Smooth muscle cell (in vitro differentiated cells): Measurements from ENCODE around the gene PNMA8B. TPM values are rescaled to one million over a fixed set of nuclear protein-coding genes. Genes with fewer than 3 reads are reported as not detected.

Experiments
- DNase-seq: peaks from one replicate; lab custom pipeline; 2025; ENCODE audit not compliant: unreplicated experiment; lab: John Stamatoyannopoulos, UW
- H2AFZ ChIP-seq: fragments of 200-600 bp; sonication (generic); 2 replicates; pipeline ENCODE4 v1.6.0; 2016; ENCODE audit warnings: antibody characterized with exemption, low read depth, mild to moderate bottlenecking
- H3F3A ChIP-seq: fragments of 200-600 bp; sonication (generic); 2 replicates; pipeline ENCODE4 v1.6.0; 2017; ENCODE audit warnings: antibody characterized with exemption, low read depth
- H3K27ac ChIP-seq: fragments of 200-600 bp; sonication (generic); 2 replicates; pipeline ENCODE4 v1.5.1; 2016; ENCODE audit warnings: low read depth, mild to moderate bottlenecking
- H3K27me3 ChIP-seq: fragments of 200-600 bp; sonication (generic); 2 replicates; pipeline ENCODE4 v1.6.1; 2016; ENCODE audit warnings: low read depth, mild to moderate bottlenecking
- H3K36me3 ChIP-seq: fragments of 200-600 bp; sonication (generic); 2 replicates; pipeline ENCODE4 v1.5.1; 2016; ENCODE audit warnings: low read depth
- H3K4me1 ChIP-seq: fragments of 200-600 bp; sonication (generic); 2 replicates; pipeline ENCODE4 v1.5.1; 2016; ENCODE audit warnings: low read depth
- H3K4me2 ChIP-seq: fragments of 200-600 bp; sonication (generic); 2 replicates; pipeline ENCODE4 v1.6.0; 2016; ENCODE audit warnings: mild to moderate bottlenecking
- H3K4me3 ChIP-seq: fragments of 200-600 bp; sonication (generic); 2 replicates; pipeline ENCODE4 v1.5.1; 2016; ENCODE audit warnings: mild to moderate bottlenecking
- H3K79me2 ChIP-seq: fragments of 200-600 bp; sonication (generic); 2 replicates; pipeline ENCODE4 v1.6.0; 2016; ENCODE audit warnings: low read depth, mild to moderate bottlenecking
- H3K9ac ChIP-seq: fragments of 200-600 bp; sonication (generic); 2 replicates; pipeline ENCODE4 v1.6.0; 2016; ENCODE audit warnings: low read depth
- H3K9me3 ChIP-seq: fragments of 200-600 bp; sonication (generic); replicated peaks from 2 replicates; pipeline ENCODE4 v1.5.1; 2016; ENCODE audit warnings: low read depth
- H4K20me1 ChIP-seq: fragments of 200-600 bp; sonication (generic); 2 replicates; pipeline ENCODE4 v1.6.0; 2016; ENCODE audit warnings: low read depth
- WGBS: methylation state at CpG from one replicate; pipeline ENCODE4 v1.1.7; 2016; ENCODE audit warnings: low lambda C conversion rate; 5-methylcytosine and 5-hydroxymethylcytosine counted together
- polyA plus RNA-seq: library from polyadenylated mRNA; unstranded; fragments of >200 nt; fragmentation: Nextera tagmentation; extraction: Ambion mirVana; gene quantifications from 2 replicates; pipeline ENCODE4 v1.2.1, GENCODE V29; 2016
- total RNA-seq: library from RNA; depleted of rRNA; stranded (reverse); fragments of >200 nt; gene quantifications from 2 replicates; pipeline ENCODE4 v1.2.3, GENCODE V29; 2014
- TF ChIP-seq, protein P1 (sequence below): fragments of 200-600 bp; sonication (generic); IDR thresholded peaks from 2 replicates; pipeline ENCODE4 v1.5.1; 2017; ENCODE audit warnings: borderline replicate concordance, mild to moderate bottlenecking, antibody characterized with exemption; ENCODE audit not compliant: insufficient read depth, poor library complexity, severe bottlenecking

The PNMA8B gene
- total and polyA plus RNA-seq, 2 experiments from 2014 or later: 1.0 to 1.2 TPM

DNA sequence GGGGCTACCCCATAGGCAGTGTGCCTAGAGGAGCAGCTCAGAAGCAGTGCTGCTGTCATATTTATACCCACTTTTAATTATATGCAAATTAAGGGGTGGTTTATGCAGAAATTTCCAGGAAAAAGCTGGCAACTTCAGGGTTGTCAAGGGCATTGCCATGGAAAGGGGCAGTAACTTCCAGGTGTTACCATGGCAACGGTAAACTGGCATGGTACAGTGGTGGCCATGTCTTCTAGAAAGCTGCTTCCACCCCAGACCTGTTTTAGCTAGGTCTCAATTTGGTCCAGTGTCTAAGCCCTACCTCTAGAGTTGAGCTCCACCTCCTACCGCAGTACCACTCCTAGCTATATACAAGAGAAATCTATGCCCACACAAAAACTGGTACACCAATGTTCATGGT is 35.6 kb downstream of the PNMA8B start:
- no peaks in the 10 kb centered on the region for H3K36me3 ChIP-seq
- TF ChIP-seq, protein P1, sequence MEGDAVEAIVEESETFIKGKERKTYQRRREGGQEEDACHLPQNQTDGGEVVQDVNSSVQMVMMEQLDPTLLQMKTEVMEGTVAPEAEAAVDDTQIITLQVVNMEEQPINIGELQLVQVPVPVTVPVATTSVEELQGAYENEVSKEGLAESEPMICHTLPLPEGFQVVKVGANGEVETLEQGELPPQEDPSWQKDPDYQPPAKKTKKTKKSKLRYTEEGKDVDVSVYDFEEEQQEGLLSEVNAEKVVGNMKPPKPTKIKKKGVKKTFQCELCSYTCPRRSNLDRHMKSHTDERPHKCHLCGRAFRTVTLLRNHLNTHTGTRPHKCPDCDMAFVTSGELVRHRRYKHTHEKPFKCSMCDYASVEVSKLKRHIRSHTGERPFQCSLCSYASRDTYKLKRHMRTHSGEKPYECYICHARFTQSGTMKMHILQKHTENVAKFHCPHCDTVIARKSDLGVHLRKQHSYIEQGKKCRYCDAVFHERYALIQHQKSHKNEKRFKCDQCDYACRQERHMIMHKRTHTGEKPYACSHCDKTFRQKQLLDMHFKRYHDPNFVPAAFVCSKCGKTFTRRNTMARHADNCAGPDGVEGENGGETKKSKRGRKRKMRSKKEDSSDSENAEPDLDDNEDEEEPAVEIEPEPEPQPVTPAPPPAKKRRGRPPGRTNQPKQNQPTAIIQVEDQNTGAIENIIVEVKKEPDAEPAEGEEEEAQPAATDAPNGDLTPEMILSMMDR: no peak
- no peaks in the 10 kb centered on the region for H3F3A ChIP-seq
- no peak overlapping the region for H2AFZ ChIP-seq
- no peaks in the 10 kb centered on the region for H3K79me2 ChIP-seq
- no peak for DNase-seq
- H3K4me3 ChIP-seq: no peak overlapping the region
- no peaks in the 10 kb centered on the region for H3K27me3 ChIP-seq
- H4K20me1 ChIP-seq: no peaks in the 10 kb centered on the region
- H3K27ac ChIP-seq: no peak overlapping the region
- H3K4me1 ChIP-seq: no peaks in the 10 kb centered on the region
- no peaks in the 10 kb centered on the region for H3K9me3 ChIP-seq
- no peak overlapping the region for H3K4me2 ChIP-seq
- 96% methylated on average over 2 of the region's 2 CpGs for WGBS
- no peak overlapping the region for H3K9ac ChIP-seq

DNA sequence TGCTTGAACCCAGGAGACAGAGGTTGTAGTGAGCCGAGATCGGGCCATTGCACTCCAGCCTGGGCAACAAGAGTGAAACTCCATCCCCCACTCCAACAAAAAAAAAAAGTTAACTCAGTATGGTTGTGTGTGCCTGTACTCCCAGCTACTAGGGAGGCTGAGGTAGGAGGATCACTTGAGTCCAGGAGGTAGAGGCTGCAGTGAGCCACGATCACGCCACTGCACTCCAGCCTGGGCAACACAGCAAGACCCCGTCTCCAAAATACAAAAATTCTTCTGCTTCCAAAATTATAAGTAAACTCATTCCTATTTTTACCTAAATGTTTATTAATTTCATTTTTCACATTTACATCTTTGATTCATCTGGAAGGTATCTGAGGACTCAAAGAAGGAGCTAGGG is 38.7 kb downstream of the PNMA8B start:
- H3K79me2 ChIP-seq: no peaks in the 10 kb centered on the region
- no peaks in the 10 kb centered on the region for H3K4me1 ChIP-seq
- no peak overlapping the region for H2AFZ ChIP-seq
- H3F3A ChIP-seq: no peaks in the 10 kb centered on the region
- no peak overlapping the region for H3K9ac ChIP-seq
- H3K9me3 ChIP-seq: no peaks in the 10 kb centered on the region
- no peaks in the 10 kb centered on the region for H3K36me3 ChIP-seq
- no peak overlapping the region for H3K4me3 ChIP-seq
- no peaks in the 10 kb centered on the region for H3K27me3 ChIP-seq
- WGBS: 93% methylated on average over 5 of the region's 5 CpGs
- H3K27ac ChIP-seq: no peak overlapping the region
- DNase-seq: no peak
- H4K20me1 ChIP-seq: no peaks in the 10 kb centered on the region
- H3K4me2 ChIP-seq: no peak overlapping the region
- TF ChIP-seq, protein P1: no peak

DNA sequence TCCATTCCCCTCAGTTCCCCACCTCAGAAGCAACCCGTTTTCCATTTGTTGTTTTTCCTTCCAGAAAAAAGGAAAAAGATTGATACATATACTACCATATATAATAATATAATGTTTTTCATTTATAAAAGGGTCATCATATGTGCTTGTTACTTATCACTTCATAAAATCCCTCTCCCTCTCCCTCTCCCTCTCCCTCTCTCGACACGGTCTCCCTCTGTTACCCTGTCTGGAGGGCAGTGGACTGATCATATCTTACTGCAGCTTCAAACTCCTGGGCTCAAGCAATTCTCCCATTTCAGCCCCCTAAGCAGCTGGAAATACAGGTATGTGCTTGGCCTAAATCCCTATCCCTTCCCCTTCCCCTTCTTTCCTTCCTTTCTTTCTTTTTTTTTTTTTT is 41.4 kb downstream of the PNMA8B start:
- no peak overlapping the region for H3K4me2 ChIP-seq
- no peaks in the 10 kb centered on the region for H4K20me1 ChIP-seq
- no peaks in the 10 kb centered on the region for H3K36me3 ChIP-seq
- H3K9me3 ChIP-seq: no peaks in the 10 kb centered on the region
- H3K79me2 ChIP-seq: no peaks in the 10 kb centered on the region
- H3K4me1 ChIP-seq: no peaks in the 10 kb centered on the region
- no peaks in the 10 kb centered on the region for H3K27me3 ChIP-seq
- H3K9ac ChIP-seq: no peak overlapping the region
- TF ChIP-seq, protein P1: no peak
- 72% methylated on average over 3 of the region's 3 CpGs for WGBS
- no peaks in the 10 kb centered on the region for H3F3A ChIP-seq
- H2AFZ ChIP-seq: no peak overlapping the region
- no peak overlapping the region for H3K27ac ChIP-seq
- no peak for DNase-seq
- H3K4me3 ChIP-seq: no peak overlapping the region

DNA sequence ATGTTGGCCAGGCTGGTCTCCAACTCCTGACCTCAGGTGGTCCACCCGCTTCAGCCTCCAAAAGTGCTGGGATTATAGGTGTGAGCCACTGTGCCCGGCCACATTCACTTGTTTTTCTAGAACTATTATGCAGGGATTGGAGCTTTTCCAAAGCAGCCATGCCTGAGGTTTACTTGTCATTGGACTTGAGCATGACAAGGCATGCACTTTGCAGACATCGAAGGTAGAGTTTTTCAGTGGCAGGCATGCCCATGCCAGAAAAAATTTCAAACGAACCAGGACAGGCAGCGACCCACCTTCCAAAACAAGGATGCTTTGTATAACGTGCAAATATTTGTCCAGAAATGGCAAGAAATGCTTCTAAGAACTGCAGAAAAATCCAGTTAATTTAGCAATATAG is 42.0 kb downstream of the PNMA8B start:
- Histone ChIP-seq H3K36me3 (no peaks in the 10 kb centered on the region), H4K20me1 (no peaks in the 10 kb centered on the region), H3K9me3 (no peaks in the 10 kb centered on the region), H3K4me3 (no peak overlapping the region), H3K9ac (no peak overlapping the region), H3K4me2 (no peak overlapping the region), H2AFZ (no peak overlapping the region), H3K27ac (no peak overlapping the region), H3K4me1 (no peaks in the 10 kb centered on the region), H3K27me3 (no peaks in the 10 kb centered on the region), H3K79me2 (no peaks in the 10 kb centered on the region), H3F3A (no peaks in the 10 kb centered on the region)
- WGBS: 83% methylated on average over 6 of the region's 6 CpGs
- TF ChIP-seq, protein P1: no peak
- DNase-seq: no peak
